HG02798 (cell line): ENCODE results near the gene KLHL20.

Source experiments
- ATAC-seq: cut with Tn5 transposase; IDR thresholded peaks from one replicate; pipeline ENCODE4 v1.9.1; 2021; ENCODE audit warnings: mild to moderate bottlenecking; ENCODE audit not compliant: unreplicated experiment, poor library complexity

The KLHL20 gene

GRCh38 chr1:173823781-173824314 lies 109.1 kb downstream of the KLHL20 start:
- peak; percentile 44 for ATAC-seq

- ATAC-seq, result peak; percentile 84
Measured at GRCh38 chr1:173824315-173825081, 109.7 kb downstream of the KLHL20 start, which contains the start of the genes CENPL and DARS2. CENPL (minus strand) TSS chr1:173824883; CDS start chr1:173811299, 13,584 bp downstream. DARS2 (plus strand) TSS chr1:173824673; CDS start chr1:173825230, 557 bp downstream.

GRCh38 chr1:173827611-173828010 lies 112.8 kb downstream of the KLHL20 start:
- no peak for ATAC-seq

GRCh38 chr1:173832748-173833147 lies 118.0 kb downstream of the KLHL20 start:
- ATAC-seq, result no peak
